Loucy (cell line): ENCODE results near the gene GJA3.

Experiments used
- CTCF ChIP-seq: fragments of 200-600 bp; sonication (generic); conservative IDR thresholded peaks from 2 replicates; pipeline ENCODE4 v1.5.1; 2014; ENCODE audit warnings: mild to moderate bottlenecking, antibody characterized with exemption, low read length
- EZH2phosphoT487 ChIP-seq: fragments of 200-600 bp; IDR thresholded peaks from 2 replicates; pipeline ENCODE4 v1.6.1; 2018; ENCODE audit warnings: antibody characterized with exemption, mild to moderate bottlenecking, moderate library complexity, borderline replicate concordance

DNA sequence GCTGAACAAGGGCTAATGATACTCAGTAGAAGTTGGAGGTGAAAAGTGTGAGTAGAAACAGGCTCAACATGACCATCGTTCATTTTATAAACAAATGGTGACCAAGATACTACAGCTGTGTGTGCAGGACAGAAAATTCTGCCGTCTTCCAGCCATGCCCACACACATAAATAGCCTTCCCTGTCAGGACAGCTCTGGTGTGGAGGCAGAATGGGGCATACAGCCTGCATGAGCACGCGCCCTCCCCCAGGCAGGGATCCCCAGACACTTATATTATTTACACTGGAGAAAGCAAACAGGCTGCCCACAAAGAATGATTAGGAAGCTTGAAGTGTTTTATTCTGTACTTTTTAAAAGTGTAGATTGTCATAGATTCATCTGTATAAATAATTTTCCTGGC is 20.4 kb downstream of the GJA3 start:
- TF ChIP-seq CTCF, result no peak
- TF ChIP-seq EZH2phosphoT487, result no peak
